Stimulated activated CD8-positive, alpha-beta memory T cell treated with anti-CD3 and anti-CD28 coated beads, Interleukin-4, amount 100 ng/mL, for 4 hours (primary cell): ENCODE measurements around the gene NCKAP5.

Experiments
- DNase-seq, 2 donors: peaks; one replicate each; pipeline ENCODE4 v3.0.0-alpha.2; 2020; ENCODE audit warnings: low read depth in 2 of 2, low spot score in 1 of 2

NCKAP5 gene

DNA sequence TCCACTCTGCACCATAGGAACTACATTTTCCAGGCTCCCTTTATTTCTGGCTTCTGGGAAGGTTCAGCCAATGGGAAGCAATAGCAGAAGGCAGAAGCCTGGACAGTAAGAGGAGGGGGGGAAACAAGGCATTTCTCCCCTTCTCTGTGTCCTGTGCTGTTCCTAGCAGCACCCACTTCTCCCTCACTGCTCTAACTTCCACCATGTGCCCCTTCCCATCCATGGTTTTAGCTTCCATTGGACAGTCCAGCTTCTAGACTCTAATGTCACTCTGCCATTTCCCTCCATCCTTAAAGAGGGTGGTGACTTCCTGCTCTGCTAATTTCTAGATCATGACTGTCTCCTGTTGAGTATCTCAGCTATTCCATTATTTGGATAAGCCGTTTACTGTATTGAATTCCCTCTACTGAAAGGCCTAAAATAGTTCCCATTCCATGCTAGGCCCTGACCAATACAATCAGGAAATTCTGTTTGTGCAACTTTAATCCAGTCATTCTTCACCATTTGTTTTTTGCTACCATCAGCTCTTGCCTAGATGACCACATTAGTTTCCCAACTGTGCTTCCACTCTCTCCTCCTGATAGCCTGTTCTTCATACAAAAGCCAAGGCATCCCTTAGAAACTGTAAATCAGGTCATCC is 877.5 kb downstream of the NCKAP5 start:
- DNase-seq = no peak

DNA sequence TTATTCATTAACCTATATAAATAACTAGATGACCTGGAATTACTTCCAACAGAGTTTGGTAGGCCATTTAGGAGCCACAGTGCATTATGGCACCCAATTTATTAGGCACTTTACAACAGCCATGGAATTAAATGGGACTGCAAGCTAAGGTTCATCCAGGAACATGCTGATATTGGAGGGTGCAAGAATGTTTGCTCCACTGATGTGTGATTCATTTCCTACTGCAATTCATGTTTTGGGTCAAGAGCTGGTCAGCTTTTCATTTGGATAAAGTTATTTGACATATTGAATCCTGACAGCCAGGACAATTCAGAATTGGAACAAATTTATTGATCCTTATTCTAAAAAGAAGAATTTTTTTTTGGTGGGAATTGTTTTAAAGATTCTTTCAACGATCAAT is 886.5 kb downstream of the NCKAP5 start:
- no peak for DNase-seq

DNA sequence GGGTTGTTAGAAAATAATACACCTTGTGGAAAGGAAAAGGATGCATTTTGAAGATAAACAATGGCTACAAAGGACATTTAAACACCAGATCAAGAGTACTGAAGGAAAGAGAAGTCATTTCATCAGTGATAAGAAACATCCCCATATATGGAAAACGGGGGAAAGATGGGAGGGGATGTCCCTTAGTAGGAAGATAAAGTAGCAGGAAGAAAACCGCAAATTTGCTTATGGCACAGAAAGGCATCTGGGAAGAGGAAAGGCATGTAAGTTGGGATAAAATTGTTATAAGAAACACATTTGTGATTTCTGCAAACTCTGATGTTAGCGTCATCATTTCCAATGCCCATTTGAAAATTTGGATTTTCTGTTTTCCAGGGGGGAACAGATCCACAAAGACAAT is 887.7 kb downstream of the NCKAP5 start:
- DNase-seq = no peak

DNA sequence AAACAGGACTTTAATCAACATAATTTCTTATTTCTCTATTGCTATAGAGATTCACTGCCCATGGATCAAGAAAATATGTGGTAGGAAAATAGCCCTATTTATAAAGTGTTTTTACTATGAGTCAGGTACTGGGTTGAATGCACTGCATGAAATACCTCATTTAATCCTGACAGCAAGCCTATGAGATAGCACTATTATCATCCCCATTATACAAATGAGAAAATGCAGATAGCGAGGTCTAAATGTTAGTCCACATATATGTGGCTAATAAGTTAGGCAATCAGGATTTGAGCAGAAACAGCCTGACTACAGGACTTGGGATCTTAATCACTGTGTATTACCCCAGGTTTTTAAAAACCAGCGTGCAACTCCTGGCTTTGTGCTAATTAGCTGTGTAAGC is 889.8 kb downstream of the NCKAP5 start:
- DNase-seq = no peak

DNA sequence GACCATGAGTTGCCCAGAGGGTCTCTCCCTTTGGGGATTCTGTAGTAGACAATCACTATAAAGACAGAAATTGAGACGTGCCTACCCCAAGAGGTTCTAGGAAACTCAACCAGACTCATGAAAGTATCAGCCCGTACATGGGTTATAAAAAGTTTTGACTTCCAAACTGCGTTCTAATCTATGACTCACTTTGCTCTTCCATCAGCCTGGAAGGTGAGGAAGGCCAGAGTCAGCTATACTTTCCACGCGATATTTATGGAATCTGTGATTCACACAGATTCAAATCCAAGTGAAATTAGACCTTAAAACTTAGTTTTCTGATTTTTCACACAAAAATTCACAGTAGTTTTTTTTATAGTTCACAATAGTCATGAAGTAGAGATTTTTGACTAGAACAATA is 890.6 kb downstream of the NCKAP5 start:
- no peak for DNase-seq

DNA sequence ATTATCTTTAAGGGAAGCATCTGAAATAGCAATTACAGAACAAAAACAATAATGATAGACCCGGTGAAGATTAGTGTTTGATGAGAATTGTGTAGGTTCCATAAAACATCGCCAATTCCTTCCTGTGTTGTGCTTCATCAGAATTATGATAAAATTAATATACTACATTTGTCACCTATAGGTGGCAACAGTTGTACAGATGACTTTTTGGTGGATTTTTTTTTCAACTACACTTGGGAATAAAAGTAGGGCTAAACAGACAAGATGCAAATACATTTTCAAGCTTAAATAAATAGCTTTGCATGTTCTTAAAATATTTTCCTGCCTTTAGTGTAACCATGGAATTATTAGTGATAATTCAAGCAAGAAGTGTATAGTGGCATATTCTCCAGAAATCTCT is 891.3 kb downstream of the NCKAP5 start:
- no peak for DNase-seq

DNA sequence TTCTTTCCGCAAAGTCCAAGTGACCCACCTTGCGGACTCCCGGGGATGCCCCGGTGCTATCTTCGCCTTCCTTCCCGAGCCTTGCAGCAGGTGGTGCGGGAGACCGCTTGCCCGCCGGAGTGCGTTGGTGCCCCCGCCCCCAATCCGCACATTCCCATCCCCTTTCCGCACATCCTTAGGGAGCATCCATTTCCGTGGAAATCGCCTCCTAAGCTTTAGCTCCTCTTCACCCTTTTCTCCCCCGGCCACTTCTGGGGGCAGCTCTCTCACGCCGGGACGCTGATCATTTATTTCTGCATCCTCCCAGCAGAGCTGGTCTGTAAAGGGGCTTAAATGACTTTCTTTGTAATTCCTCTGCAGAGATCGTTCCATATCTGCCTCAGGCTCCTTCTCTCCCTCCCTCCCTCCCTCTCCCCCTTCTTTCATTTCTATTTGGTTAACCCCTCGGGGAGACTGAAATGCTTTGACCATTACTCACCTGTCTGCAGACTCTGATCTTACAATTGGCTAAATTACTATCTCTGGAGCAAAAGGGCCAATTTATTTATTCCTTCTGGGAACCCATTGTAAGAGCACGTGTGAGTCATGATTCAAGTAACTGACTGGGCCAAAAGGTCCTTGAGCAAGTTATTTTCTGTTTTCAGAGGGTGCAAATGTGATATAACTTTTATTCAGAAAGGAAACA is 897.0 kb downstream of the NCKAP5 start:
- DNase-seq = no peak

DNA sequence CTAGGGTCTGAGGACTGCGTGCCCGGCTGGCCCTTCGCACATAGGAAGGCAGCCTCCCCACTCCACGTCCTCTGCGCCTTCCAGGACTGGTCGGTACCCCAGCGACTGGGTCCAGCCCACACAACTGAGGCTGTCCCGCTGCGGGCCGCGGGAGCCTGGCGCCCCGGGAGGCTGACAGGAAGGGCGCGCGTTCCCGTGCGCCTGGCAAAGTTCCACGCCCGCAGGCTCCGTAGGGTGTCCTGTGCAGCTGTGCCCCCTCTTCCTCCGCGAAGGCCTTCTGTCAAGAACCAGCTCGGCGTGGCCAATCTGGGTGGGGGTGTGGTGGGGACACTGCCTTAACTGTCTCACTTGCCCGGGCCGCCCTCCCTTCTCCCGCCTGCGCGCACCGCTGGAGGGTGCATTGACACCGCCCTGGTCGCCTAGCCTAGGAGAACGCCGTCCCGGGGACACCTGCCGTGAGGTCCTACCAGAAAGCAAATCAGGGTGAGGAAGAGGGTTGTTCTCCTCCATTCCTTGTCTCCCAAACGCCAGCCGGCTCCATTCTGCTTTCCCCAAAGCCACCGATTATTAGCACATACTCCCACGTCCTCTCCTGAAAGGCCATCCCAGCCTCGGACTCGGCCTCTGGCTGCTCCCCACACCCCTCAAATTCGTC is 897.6 kb downstream of the NCKAP5 start:
- no peak for DNase-seq

DNA sequence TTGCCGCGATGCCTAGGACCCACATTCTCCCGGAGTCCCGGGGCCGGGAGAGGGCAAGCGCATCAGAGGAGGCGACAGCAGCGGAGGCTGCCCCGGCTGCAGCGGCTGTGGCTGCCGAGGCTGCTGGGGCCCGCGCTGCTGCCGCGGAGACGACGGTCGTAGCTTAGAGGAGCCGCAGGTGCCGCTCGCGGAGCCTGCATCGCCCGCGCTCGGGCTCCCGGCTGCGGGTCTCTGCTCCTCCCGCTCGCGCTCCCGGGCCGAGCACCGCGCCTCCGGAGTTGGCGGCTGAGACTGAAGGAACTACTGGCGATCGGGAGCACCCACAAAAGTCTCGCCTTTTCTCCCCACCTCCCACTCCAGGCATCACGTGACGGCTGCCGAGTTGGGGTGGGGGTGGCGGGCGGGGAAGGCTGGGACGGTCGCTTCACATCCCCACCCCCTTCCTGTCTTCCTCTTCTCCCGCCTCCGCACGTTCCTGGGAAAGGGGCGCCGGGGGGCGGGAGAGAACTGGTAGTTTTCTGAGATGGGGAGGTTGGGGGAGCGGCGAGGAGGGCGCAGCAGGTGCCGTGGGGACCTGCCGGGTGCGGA is 898.3 kb downstream of the NCKAP5 start, which contains the start of gene LYPD1:
Gene LYPD1 (minus strand): TSS at position 298 of the 588 bp plus-strand sequence. CDS start 273 bp downstream, at position 25.
- no peak for DNase-seq

DNA sequence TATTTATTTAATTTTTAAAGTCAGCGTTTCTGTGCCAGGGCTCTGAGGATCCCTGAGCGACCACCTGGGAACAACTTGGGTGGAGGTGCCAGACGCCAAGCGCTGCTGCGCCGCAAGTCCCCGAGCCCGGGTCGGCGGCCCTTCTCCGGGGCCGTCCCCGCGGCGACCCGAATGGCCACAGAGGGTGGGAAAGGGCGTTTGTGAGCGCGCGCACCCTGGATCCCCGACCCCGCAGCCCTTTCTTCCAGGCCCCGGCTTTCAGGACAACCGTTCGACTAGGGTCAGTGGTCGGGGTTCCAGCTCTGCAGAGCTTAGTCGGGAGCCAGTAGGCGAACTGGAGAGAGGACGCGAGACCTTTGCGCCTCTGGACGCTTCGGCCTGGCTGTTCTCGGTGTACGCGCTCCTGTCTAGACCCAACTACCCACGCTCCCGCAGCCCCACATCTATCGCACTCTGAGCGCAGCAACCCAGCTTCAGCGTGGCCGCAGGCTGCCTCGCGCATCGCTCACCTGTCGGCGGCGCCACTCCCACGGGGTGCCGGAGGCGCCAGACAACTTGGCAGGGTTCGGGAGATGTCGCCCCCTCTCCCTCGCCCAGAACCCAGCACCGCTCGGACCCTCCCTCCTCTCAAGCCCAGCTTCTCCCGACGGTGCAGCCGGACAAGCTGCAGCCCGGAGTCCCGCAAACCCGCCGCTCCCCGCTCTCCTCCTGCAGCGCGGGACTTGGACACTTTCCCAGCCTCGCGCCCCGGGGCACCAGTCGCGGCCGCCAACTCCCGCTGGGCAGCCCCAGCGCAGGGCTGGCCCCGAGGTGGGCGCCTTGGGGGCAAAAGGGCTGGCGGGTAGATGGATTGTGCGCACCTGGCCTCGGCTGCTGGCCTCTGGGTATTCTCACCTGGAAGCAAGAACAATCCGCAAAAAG is 899.0 kb downstream of the NCKAP5 start:
- no peak for DNase-seq

DNA sequence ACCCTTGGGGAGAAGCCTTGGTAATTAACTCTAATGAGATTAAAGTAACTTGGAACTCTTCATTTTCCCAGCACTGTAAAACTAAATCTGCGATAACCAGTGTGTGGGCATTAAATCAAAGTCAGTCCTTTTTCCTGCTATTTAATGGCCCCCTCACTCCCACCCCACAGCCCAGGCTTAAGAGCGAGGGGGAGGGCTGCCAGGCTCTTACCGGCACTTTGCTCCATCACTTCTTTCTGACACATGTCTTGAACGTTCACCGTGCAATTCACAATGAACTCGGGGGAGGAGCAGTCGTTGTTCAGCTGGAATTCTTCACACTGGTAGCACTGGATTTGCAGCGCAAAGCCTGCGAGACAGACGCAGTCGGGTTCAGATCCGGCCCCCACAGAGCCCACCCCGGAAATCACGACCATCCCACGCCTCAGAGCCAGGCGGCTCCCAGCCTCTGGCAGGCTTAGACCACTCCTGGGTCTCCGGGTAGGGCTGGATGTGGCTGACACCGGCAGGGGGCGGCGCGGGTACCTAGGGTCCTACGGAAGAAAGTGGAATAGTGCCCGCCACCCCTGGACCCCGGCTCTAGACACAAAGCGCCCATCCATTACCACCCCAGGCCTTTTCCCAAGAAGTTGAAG is 900.0 kb downstream of the NCKAP5 start:
- no peak for DNase-seq

DNA sequence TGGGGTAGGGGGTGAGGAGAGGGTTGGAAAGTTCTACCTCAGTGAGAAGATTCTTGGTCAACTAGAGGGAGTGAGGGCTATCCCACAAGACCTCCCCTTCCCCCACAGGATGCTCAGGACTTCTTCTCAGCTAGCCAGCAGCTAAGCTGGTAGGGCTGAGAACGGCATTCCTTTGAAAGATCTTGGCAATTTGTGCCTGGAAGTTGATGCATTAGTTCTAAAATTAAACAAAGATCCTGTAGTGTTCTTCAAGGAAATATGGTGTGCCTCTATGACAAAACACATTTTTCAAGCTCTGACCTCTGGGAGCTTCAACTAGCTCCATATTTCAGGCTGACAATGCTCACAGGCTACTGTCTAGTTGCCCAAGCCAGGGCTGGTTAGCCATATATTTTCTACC is 900.6 kb downstream of the NCKAP5 start:
- no peak for DNase-seq

DNA sequence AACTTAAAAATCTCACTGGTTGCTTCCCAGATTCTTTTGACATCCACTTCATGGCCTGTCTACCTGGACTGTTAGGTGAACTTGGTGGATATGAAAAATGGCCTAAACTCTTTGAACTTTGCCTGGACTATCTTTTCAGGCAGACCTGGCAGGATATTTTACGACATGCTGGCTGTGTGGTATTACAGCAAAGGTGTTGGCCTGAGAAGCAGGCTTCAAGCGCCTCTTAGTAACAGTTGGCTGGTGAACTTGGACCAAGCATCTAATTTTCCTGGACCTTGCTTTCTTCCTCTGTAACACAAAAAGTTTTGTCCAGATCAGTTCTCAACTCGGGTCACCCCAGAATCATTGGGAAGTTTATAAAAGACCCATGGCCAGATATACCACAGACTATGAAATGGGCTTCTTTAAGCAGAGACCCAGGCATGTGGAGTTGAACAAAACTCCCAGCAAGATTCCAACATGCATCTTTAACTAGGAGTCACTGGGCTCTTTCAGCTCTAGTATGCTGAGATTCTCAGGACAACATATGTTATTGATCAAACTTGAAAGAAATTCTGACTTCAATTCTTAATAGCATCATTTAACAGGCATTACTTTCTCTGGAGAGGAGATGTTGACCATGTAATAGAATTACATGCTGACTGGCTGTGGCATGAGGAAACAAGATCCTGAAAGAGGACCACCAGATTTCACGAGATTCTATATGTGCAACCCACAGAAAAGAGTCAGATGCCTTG is 902.7 kb downstream of the NCKAP5 start:
- DNase-seq = no peak

DNA sequence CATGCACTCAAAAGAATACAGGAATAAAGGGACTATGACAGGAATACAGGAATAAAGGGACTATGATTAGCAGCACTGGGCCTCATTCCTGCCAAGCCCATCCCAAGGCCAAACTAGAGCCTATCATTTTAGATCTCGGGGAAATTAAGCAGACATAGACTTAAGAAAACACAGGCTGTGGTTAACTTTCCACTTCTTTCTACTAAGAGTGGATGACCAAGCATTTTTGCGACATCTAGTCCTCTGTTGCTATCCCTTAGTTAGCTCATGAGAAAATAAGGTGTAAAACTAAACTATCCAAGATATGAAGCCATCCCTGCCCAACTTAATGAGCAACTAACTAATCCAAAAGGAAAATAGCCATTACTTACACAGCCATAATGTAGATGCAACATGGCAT is 904.2 kb downstream of the NCKAP5 start:
- no peak for DNase-seq

DNA sequence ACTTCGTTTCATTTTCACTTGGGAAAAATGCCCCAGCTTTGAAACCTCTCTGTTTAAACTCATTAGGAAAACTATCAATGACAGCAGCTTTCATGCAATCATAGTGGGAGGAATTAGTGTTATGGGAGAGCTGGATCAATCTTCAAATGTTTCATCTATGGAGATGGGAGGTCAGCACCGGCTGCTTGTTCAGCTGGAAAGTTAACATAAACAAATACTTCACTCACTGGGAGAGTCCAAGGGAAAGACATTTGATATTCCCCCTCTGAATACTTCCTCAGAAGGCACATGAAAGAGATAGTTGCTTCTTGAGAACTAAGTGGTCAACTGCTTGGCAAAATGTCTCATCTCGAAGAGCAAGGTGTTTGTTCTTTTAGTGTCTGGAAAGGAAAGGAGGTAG is 905.5 kb downstream of the NCKAP5 start:
- DNase-seq = no peak

DNA sequence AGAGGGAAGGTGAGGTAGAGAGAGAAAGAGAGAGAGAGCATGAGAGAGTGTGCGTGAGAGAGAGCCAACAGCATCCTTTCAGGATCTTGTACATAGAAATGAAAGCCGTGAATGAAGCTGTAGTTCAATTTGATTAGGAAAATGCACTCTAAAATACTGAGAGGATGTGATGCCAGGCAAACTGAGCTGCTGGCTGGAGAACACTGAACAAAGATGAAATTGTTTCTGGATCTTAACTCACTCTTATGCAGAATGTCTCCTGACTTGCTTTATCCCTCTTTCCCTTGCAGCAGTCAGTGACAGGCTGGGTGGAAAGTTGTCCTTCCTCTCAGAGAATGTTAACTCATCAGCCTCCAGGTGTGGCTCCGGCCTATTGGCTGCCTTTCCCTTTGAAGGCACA is 908.9 kb downstream of the NCKAP5 start:
- no peak for DNase-seq

DNA sequence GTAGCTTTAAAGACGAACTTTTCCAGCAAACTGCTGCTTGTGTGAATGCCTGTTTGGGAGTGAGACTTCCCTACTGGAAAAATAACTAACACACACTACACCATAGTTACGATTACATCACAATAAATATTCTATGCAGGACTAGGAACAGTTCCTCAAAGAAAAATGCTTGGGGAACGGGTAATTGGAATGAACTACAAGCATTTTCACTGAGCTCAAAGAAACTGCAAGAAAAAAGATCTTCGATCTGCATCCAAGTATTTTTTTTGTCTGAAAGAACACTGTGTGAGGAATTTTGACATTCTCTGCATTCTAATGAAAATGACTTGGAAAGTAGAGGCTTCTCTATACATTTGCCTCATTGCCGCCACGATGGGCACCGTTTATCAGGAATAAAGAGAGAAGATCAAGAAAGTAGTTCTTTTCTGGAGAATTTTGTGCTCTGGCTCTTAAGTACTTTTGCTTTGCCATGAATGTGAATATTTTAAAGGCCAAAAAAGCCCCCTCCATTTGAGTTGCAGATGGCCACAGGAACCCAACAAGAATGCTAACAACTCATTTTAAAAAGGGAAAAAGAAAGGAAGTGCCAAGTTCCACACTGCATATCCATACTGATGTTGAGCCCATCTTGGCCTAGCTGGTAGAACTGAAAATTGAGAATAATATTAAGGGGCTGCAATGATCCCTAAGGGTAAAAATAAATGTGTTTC is 911.8 kb downstream of the NCKAP5 start:
- DNase-seq = no peak

DNA sequence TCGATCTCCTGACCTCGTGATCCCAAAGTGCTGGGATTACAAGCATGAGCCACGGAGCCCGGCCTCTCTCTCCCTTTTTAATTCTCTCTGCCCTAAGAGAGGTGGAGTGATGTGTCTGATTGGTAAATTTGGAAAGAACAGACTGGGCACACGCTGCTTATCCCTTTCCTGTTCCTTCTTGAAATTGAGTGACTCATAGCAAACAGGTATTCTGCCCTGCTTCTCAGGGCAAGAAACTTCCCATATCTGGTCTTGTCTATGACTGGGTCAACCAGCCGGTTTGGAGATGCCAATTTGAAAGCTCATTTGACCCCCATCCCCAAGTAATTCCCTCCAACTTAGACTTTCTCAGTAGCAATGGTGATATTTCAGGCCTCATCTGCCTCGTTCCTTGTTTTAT is 913.3 kb downstream of the NCKAP5 start:
- no peak for DNase-seq

DNA sequence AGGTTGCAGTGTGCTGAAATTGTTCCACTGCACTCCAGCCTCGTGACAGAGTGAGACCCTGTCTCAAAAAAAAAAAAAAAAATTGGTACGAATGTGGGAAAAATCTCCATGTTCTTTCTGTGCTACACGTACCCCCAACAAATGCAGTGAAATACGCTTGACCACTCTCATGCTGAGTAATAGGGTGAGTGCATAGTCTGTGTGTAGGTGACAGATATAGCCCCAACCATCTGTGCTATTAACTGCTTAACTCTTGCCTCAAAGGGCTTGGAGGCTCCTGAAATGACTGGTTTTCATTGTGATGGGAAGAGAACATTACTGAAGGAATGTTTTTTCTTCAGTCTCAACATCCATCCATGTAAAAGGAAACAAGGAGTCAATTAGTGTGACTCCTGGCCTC is 913.9 kb downstream of the NCKAP5 start:
- DNase-seq = no peak
